Tibial nerve (tissue), 4 donors: Measurements from ENCODE around the gene GRHL1. TPM values are rescaled to one million over a fixed set of nuclear protein-coding genes. Genes with fewer than 3 reads are reported as not detected.

ENCODE experiments used
- DNase-seq, 2 donors: peaks; one replicate each; pipeline ENCODE4 v3.0.0-alpha.2; 2019; ENCODE audit warnings: low spot score in 2 of 2
- H3K27ac ChIP-seq, 4 donors: fragments of 200-600 bp; sonication (generic) in 3 of 4; one replicate each; pipeline ENCODE4 v1.5.1; 2017 to 2019; ENCODE audit warnings: mild to moderate bottlenecking in 1 of 4
- H3K27me3 ChIP-seq, 2 donors: fragments of 200-600 bp; sonication (generic) in 1 of 2; one replicate each; pipeline versions ENCODE4 v1.5.1 to v1.6.0; 2017 to 2019
- H3K36me3 ChIP-seq, 3 donors: fragments of 200-600 bp; sonication (generic); one replicate each; pipeline ENCODE4 v1.5.1; 2018 to 2019
- H3K4me1 ChIP-seq, 4 donors: fragments of 200-600 bp; sonication (generic) in 3 of 4; one replicate each; pipeline ENCODE4 v1.5.1; 2017 to 2019
- H3K4me3 ChIP-seq, 4 donors: fragments of 200-600 bp; sonication (generic) in 3 of 4; one replicate each; pipeline ENCODE4 v1.5.1; 2017 to 2019; ENCODE audit warnings: mild to moderate bottlenecking in 1 of 4, moderate library complexity in 1 of 4
- H3K9me3 ChIP-seq, 4 donors: fragments of 200-600 bp; sonication (generic) in 3 of 4; one replicate each; pipeline ENCODE4 v1.5.1; 2017 to 2019
- EP300 ChIP-seq, 2 donors: sonication (generic); formaldehyde crosslinking; IDR thresholded peaks; one replicate each; pipeline ENCODE4 v1.6.1; 2017; ENCODE audit warnings: antibody characterized with exemption in 2 of 2, mild to moderate bottlenecking in 1 of 2
- POLR2A ChIP-seq, 2 donors: fragments of 450-650 bp; IDR thresholded peaks; one replicate each; pipeline ENCODE4 v1.6.1; 2017; ENCODE audit warnings: antibody characterized with exemption in 2 of 2, mild to moderate bottlenecking in 2 of 2, moderate library complexity in 2 of 2
- WGBS, 2 donors: methylation state at CpG; one replicate each; pipeline ENCODE4 v1.1.5; 2018; 5-methylcytosine and 5-hydroxymethylcytosine counted together
- total RNA-seq, 4 donors: library from RNA; depleted of rRNA; stranded (reverse); fragments of >200 nt; gene quantifications; one replicate each; pipeline ENCODE4 v1.1.0, GENCODE V29; 2016
- TF ChIP-seq, protein P1 (sequence below), 5 experiments: fragments of 200-600 bp in 3 of 5; fragments of 450-650 bp in 2 of 5; sonication (generic) in 3 of 5; IDR thresholded peaks; one replicate each; pipeline ENCODE4 v1.5.1; 2016 to 2019; ENCODE audit warnings: antibody characterized with exemption in 5 of 5, mild to moderate bottlenecking in 3 of 5, moderate library complexity in 2 of 5

Gene GRHL1
- total RNA-seq, 4 donors from 2014 or later: 0.66 to 4.2 (median 2.3) TPM; not detected in 1

DNA sequence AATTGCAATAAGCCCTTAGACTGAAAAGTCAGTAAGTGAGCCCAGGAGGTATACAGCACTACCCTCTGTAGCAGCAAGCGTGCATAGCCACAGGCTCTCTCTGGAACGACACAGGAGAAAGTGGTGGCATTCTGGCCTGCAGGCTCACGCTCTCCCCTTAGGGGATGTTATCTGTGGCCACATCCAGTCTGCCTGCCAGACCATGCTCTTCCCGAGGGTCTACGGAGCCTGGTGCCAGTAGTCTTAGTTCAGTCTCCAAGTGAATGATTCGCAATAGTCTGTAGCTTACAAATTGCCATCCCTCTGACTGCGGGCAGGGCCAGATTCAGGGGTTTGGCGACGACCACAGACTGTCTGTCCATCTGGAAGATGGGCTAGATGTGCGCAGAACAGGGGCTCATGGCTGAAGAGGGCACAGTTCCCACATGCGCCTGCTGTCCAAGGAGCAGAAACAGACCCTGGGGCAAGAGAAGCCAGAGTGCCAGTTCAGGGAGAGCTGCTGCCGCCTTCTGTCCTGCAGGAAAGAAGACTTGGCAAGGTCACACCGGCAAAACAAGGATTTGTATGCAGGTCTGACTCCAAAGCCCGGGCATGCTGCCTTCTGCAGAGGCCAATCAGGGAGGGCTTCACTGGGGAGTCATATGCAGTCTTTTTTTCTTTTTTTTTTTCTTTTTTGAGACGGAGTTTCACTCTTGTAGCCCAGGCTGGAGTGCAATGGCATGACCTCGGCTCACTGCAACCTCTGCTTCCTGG, 88.3 kb downstream of the GRHL1 start:
- Histone ChIP-seq H3K27me3 (no peaks in the 10 kb centered on the region), H3K27ac (peak overlapping the region in 2 of 4 donors; percentile 82 to 85), H3K4me3 (no peak overlapping the region), H3K9me3 (no peaks in the 10 kb centered on the region), H3K36me3 (no peaks in the 10 kb centered on the region), H3K4me1 (peaks cover 0 to 72% (median 33%) of the 10 kb centered on the region in 4 donors)
- no peak for DNase-seq
- no peak for TF ChIP-seq EP300 (IDR thresholded peaks at IDR 0.05)
- TF ChIP-seq, protein P1, sequence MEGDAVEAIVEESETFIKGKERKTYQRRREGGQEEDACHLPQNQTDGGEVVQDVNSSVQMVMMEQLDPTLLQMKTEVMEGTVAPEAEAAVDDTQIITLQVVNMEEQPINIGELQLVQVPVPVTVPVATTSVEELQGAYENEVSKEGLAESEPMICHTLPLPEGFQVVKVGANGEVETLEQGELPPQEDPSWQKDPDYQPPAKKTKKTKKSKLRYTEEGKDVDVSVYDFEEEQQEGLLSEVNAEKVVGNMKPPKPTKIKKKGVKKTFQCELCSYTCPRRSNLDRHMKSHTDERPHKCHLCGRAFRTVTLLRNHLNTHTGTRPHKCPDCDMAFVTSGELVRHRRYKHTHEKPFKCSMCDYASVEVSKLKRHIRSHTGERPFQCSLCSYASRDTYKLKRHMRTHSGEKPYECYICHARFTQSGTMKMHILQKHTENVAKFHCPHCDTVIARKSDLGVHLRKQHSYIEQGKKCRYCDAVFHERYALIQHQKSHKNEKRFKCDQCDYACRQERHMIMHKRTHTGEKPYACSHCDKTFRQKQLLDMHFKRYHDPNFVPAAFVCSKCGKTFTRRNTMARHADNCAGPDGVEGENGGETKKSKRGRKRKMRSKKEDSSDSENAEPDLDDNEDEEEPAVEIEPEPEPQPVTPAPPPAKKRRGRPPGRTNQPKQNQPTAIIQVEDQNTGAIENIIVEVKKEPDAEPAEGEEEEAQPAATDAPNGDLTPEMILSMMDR (IDR thresholded peaks at IDR 0.05): no peak
- TF ChIP-seq POLR2A (IDR thresholded peaks at IDR 0.05): no peak
- WGBS, 2 donors: 81% methylated on average over 14 to 15 of the region's 16 CpGs

DNA sequence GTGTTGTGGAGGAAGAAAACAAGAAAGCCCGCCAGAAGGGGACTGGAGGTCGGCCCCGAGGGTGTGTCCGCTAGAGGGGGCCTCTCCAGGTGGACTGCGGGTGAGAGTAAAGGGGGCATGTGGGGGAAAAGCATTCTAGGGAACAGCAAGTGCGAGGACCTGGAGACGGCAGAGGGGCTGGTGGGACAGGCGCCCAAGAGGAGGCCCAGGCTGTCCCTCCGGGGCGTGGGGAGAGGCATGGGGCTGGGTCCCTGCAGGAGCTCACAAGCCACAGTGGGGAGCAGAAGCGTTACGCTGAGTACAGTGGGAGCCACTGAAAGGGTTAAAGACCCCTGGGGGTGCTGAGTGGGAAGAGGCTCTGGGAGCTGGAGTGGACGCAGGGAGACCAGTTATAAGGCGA, 90.2 kb downstream of the GRHL1 start:
- Histone ChIP-seq H3K27ac (peak overlapping the region; percentile 76 to 99 (median 90)), H3K27me3 (no peaks in the 10 kb centered on the region), H3K36me3 (peaks cover 0 to 10% (median 0%) of the 10 kb centered on the region in 3 donors), H3K4me1 (peaks cover 0 to 73% (median 25%) of the 10 kb centered on the region in 4 donors), H3K9me3 (no peaks in the 10 kb centered on the region), H3K4me3 (no peak overlapping the region)
- WGBS, 2 donors: 81 to 83% methylated on average over 14 of the region's 14 CpGs
- no peak for DNase-seq
- TF ChIP-seq, protein P1 (IDR thresholded peaks at IDR 0.05): no peak
- TF ChIP-seq EP300 (IDR thresholded peaks at IDR 0.05) (no peak), POLR2A (IDR thresholded peaks at IDR 0.05) (no peak)

DNA sequence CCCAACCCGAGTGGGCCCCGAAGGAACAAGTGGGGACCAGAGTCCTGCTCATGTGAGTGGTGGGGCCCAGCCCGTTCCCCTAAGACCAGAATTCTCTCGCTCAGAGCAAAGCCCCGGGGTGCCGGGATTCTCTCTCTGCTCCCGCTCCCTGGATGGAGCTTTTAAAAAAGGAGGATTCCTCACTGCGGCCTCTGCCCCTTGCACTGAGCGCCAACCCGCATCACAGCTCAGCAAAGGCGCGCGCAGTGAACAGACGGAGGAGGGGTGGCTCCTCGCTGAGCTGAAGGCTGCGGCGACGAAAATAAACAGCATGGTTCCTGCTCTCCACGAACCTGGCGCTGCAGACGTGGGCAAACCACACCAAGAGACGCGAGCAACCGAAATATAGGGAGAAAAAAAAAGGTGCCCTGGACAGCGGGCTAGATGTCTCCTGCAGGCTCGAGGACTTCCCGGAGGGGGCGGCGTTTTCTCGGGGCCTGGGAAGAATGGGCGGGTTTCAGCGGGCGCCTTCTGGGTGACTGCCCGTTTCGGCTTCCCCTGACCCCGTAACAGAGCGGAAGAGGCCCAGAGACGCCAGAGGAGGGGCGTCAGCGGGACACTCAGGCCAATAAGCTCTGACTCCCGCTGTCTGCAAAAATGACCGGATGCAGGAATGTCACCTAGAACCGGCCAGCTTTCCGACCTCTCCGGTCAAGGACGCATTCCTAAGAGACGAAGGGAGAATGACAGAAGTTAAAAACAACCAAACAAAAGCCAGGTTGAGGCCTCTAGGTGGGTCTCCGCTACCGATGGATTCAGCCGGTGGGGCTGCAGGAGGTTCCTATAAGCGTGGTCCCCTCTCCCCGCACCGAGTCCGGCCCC, 91.0 kb downstream of the GRHL1 start:
- Histone ChIP-seq H3K4me3 (peak overlapping the region; percentile 28 to 80 (median 53)), H3K27me3 (no peaks in the 10 kb centered on the region), H3K27ac (peak overlapping the region; percentile 76 to 99 (median 90)), H3K9me3 (no peaks in the 10 kb centered on the region), H3K4me1 (peaks cover 0 to 73% (median 19%) of the 10 kb centered on the region in 4 donors), H3K36me3 (peaks cover 0 to 18% (median 0%) of the 10 kb centered on the region in 3 donors)
- WGBS, 2 donors: 8 to 10% methylated on average over 52 to 54 of the region's 54 CpGs
- TF ChIP-seq EP300 (IDR thresholded peaks at IDR 0.05): peak in 1 of 2 donors; percentile 54
- TF ChIP-seq, protein P1 (IDR thresholded peaks at IDR 0.05): peak in 2 of 5 experiments; percentile 27 to 49
- peak in 1 of 2 donors; percentile 25 for TF ChIP-seq POLR2A (IDR thresholded peaks at IDR 0.05)
- peak; percentile 50 to 64 for DNase-seq

DNA sequence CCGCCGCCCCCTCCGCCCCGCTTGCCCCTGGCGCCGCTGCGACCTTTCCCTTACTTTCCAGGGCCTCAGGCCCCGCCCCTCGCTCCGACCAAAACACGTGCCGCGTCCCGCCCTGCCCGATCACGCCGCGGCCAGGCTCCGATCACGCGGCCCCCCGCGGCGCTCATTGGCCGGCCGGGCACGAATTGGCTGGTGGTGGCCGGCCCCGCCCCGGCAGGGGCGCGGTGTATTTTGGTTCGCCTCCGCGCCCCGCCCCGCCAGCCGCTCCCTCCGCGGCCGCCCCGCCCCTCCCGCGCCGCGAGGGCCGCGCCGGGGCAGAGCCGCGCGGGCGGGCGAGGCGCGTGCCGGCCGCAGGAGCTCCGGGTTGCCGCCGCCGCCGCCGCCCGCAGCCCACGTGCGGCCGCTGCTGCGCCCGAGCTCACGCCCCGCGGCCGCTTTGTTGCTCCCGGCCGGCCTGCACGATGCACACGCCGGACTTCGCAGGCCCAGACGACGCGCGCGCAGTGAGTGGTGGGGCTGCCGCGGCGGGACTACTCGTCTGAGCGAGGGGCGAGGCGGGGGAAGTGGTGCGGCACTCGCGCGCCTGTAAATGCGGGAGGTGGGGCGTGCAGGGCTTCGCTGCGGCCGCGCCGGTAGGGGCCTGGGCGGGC, 91.9 kb downstream of the GRHL1 start, which contains the start of gene KLF11:
Gene KLF11 (plus strand): TSS at position 295 of the 650 bp plus-strand sequence. CDS start 167 bp downstream, at position 462.
- Histone ChIP-seq H3K9me3 (no peaks in the 10 kb centered on the region), H3K36me3 (peaks cover 0 to 27% (median 0%) of the 10 kb centered on the region in 3 donors), H3K27me3 (no peaks in the 10 kb centered on the region), H3K4me3 (peak within 1 kb of the TSS; percentile 63 to 80 (median 72)), H3K27ac (peak within 1 kb of the TSS; percentile 93 to 99 (median 99)), H3K4me1 (peaks cover 0 to 73% (median 22%) of the 10 kb centered on the region in 4 donors)
- 1% methylated on average over 22 of the region's 104 CpGs; no CpG with 5 or more reads in 1 of the 2 donors for WGBS, 2 donors
- DNase-seq: peak; percentile 90 to 92
- TF ChIP-seq EP300 (IDR thresholded peaks at IDR 0.05): peak; percentile 21 to 77
- TF ChIP-seq, protein P1 (IDR thresholded peaks at IDR 0.05): peak in 1 of 5 experiments; percentile 42
- peak; percentile 9 to 80 for TF ChIP-seq POLR2A (IDR thresholded peaks at IDR 0.05)
